GM23338 (cell line): ENCODE results near the gene GGPS1. TPM values are rescaled to one million over a fixed set of nuclear protein-coding genes. Genes with fewer than 3 reads are reported as not detected.

Experiments used
- ATAC-seq: fragments of 200-7000 bp; cut with Tn5 transposase; 3 replicates; pipeline ENCODE4 v1.9.1; 2020
- DNase-seq: peaks from one replicate; pipeline ENCODE4 v3.0.0-alpha.2; 2015; ENCODE audit warnings: low spot score
- H2AFZ ChIP-seq: fragments of 200-600 bp; sonication (generic); 2 replicates; pipeline ENCODE4 v1.8.0; 2016; ENCODE audit warnings: antibody characterized with exemption, mild to moderate bottlenecking, moderate library complexity
- H3F3A ChIP-seq: fragments of 200-600 bp; sonication (generic); replicated peaks from 2 replicates; pipeline ENCODE4 v1.8.0; 2017; ENCODE audit warnings: antibody characterized with exemption, mixed run types, low read depth
- H3K27ac ChIP-seq: fragments of 200-600 bp; sonication (generic); 2 replicates; pipeline ENCODE4 v1.6.1; 2016; ENCODE audit warnings: low read depth
- H3K27me3 ChIP-seq: fragments of 200-600 bp; sonication (generic); 2 replicates; pipeline ENCODE4 v1.8.0; 2016; ENCODE audit warnings: mild to moderate bottlenecking, mixed run types, moderate library complexity; ENCODE audit not compliant: insufficient read depth
- H3K36me3 ChIP-seq: fragments of 200-600 bp; sonication (generic); 2 replicates; pipeline ENCODE4 v1.8.0; 2016; ENCODE audit warnings: mild to moderate bottlenecking; ENCODE audit not compliant: insufficient read depth
- H3K4me1 ChIP-seq: fragments of 200-600 bp; sonication (generic); 2 replicates; pipeline ENCODE4 v1.8.0; 2016; ENCODE audit warnings: mild to moderate bottlenecking, moderate library complexity; ENCODE audit not compliant: insufficient read depth
- H3K4me2 ChIP-seq: fragments of 200-600 bp; sonication (generic); 2 replicates; pipeline ENCODE4 v1.7.1; 2017; ENCODE audit warnings: mixed run types
- H3K4me3 ChIP-seq: fragments of 200-600 bp; sonication (generic); 2 replicates; pipeline ENCODE4 v1.6.1; 2016; ENCODE audit warnings: mixed run types
- H3K79me2 ChIP-seq: fragments of 200-600 bp; sonication (generic); replicated peaks from 2 replicates; pipeline ENCODE4 v1.8.0; 2017; ENCODE audit warnings: mild to moderate bottlenecking; ENCODE audit not compliant: insufficient read depth
- H3K9me2 ChIP-seq: fragments of 200-600 bp; sonication (generic); 2 replicates; pipeline ENCODE4 v1.8.0; 2017; ENCODE audit not compliant: insufficient read depth
- H4K20me1 ChIP-seq: fragments of 200-600 bp; sonication (generic); replicated peaks from 2 replicates; pipeline ENCODE4 v1.8.0; 2017; ENCODE audit warnings: mild to moderate bottlenecking; ENCODE audit not compliant: insufficient read depth
- H3K27ac Mint-ChIP-seq: 2 replicates; pipeline ENCODE4 v1.8.0; 2020; ENCODE audit warnings: inconsistent platforms, mild to moderate bottlenecking, moderate library complexity, mixed read lengths
- H3K27me3 Mint-ChIP-seq: 3 replicates; pipeline ENCODE4 v1.8.0; 2022; ENCODE audit warnings: low read depth, mild to moderate bottlenecking, moderate library complexity, mixed read lengths, inconsistent platforms; ENCODE audit not compliant: insufficient read depth, poor library complexity
- H3K36me3 Mint-ChIP-seq: 3 replicates; pipeline ENCODE4 v1.8.0; 2021; ENCODE audit warnings: low read depth, mild to moderate bottlenecking, inconsistent platforms, moderate library complexity, mixed read lengths
- H3K4me1 Mint-ChIP-seq: 3 replicates; pipeline ENCODE4 v1.8.0; 2020; ENCODE audit warnings: mild to moderate bottlenecking, inconsistent platforms, mixed read lengths
- H3K4me3 Mint-ChIP-seq: 3 replicates; pipeline ENCODE4 v1.8.0; 2021; ENCODE audit warnings: moderate library complexity, mild to moderate bottlenecking, inconsistent platforms, mixed read lengths
- H3K9me3 Mint-ChIP-seq: 3 replicates; pipeline ENCODE4 v1.8.0; 2020; ENCODE audit warnings: moderate library complexity, mild to moderate bottlenecking, inconsistent platforms, mixed read lengths
- CREB1 ChIP-seq: fragments of 250-450 bp; sonication (Bioruptor Pico); IDR thresholded peaks from 2 replicates; pipeline ENCODE4 v1.5.0; 2020; ENCODE audit warnings: low read depth, mild to moderate bottlenecking, moderate library complexity
- ETS1 ChIP-seq: IDR thresholded peaks from 2 replicates; pipeline ENCODE4 v1.6.1; 2016; ENCODE audit warnings: antibody characterized with exemption
- EZH2 ChIP-seq: fragments of 200-600 bp; sonication (generic); IDR thresholded peaks from one replicate; pipeline ENCODE4 v1.8.0; 2017; ENCODE audit warnings: antibody characterized with exemption, mild to moderate bottlenecking, low read depth; ENCODE audit not compliant: unreplicated experiment
- EZH2phosphoT487 ChIP-seq: fragments of 200-600 bp; sonication (generic); IDR thresholded peaks from one replicate; pipeline ENCODE4 v1.8.1; 2018; ENCODE audit warnings: antibody characterized with exemption; ENCODE audit not compliant: unreplicated experiment
- JUNB ChIP-seq: IDR thresholded peaks from one replicate; pipeline ENCODE4 v1.6.1; 2016; ENCODE audit warnings: antibody characterized with exemption; ENCODE audit not compliant: unreplicated experiment
- NANOG ChIP-seq: IDR thresholded peaks from 2 replicates; pipeline ENCODE4 v1.6.1; 2016; ENCODE audit warnings: antibody characterized with exemption, borderline replicate concordance
- POLR2AphosphoS5 ChIP-seq: IDR thresholded peaks from 2 replicates; pipeline ENCODE4 v1.6.1; 2016; ENCODE audit warnings: antibody characterized with exemption, low read depth
- STAT1 ChIP-seq: IDR thresholded peaks from one replicate; pipeline ENCODE4 v1.6.1; 2016; ENCODE audit warnings: antibody characterized with exemption; ENCODE audit not compliant: unreplicated experiment
- ZNF114 ChIP-seq: fragments of 250-450 bp; sonication (Bioruptor Pico); IDR thresholded peaks from 2 replicates; pipeline ENCODE4 v1.5.0; 2020; ENCODE audit warnings: mild to moderate bottlenecking, moderate library complexity
- ZNF331 ChIP-seq: fragments of 250-450 bp; sonication (Bioruptor Pico); IDR thresholded peaks from 2 replicates; pipeline ENCODE4 v1.5.0; 2020; ENCODE audit warnings: low read depth, mild to moderate bottlenecking, moderate library complexity
- polyA plus RNA-seq: library from polyadenylated mRNA; unstranded; fragments of >200 nt; fragmentation: Nextera tagmentation; extraction: Ambion mirVana; gene quantifications from 2 replicates; pipeline ENCODE4 v1.2.1, GENCODE V29; 2016
- total RNA-seq: library from RNA; depleted of rRNA; stranded (reverse); fragments of >200 nt; shearing (Covaris generic); gene quantifications from 2 replicates; pipeline ENCODE4 v1.2.3, GENCODE V29; 2014
- TF ChIP-seq, protein P1 (sequence below): fragments of 250-450 bp; sonication (Bioruptor Pico); IDR thresholded peaks from 2 replicates; pipeline ENCODE4 v1.5.0; 2020; ENCODE audit warnings: mild to moderate bottlenecking, moderate library complexity
- TF ChIP-seq, protein P2 (sequence below), 2 experiments: fragments of 200-600 bp in 1 of 2; sonication (generic) in 1 of 2; conservative IDR thresholded peaks; 2 replicates each; pipeline versions ENCODE4 v1.5.1 to v1.6.1; 2016 to 2017; ENCODE audit warnings: antibody characterized with exemption in 2 of 2, low read depth in 2 of 2, mild to moderate bottlenecking in 2 of 2, moderate library complexity in 1 of 2
- TF ChIP-seq, protein P3 (sequence below): IDR thresholded peaks from one replicate; pipeline ENCODE4 v1.6.1; 2018; ENCODE audit warnings: antibody characterized with exemption; ENCODE audit not compliant: unreplicated experiment

The GGPS1 gene
- total and polyA plus RNA-seq, 2 experiments from 2014 or later: 33.9 to 56.8 TPM

DNA sequence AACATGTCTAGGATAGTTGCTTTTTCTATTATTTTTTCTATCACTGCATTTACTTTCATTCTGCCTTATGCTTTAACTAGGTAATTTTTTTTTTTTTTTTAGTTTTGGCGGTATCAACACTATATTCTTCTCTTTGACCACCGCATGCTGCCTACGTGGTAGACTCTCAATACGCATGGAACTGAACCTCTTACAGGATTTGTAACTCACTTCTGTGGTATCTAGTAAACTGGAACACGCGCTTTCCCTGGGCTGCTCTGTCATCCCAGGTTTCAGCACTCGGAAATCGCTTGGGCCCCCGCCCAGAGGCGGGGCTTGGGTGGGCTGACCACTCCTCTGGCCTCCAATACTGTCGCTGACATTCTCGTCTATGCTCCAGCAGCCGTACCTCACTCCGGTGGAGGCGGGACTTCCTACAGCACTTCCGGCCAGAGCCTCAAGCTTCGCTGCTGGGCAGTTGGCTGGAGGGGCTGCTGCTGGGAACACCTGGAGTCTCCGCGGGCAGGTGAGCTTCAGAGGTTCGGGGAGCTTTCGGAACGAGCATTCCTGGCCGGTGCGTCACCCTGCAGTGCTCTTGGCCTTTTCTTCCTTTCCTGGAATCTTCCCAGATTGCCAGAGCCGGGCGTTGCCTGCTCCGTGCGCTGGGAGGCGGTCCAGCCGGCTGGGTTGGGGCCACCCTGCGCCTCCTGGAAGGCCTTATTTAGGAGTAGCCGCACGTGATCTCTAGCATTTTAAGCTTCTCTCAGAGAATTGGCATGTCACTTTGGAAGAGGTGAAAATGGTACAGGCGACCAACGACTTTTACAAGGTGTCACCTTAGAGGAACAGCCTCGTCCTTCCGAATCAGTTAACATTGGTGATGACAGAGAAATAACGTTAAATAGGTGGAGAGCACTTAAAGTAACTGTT, 38.9 kb downstream of the GGPS1 start, which contains the start of gene TBCE:
Gene TBCE (plus strand): TSS at position 428 of the 909 bp plus-strand sequence. CDS start 12,623 bp downstream, outside the sequence.
- no peaks in the 10 kb centered on the region for H3K9me3 Mint-ChIP-seq
- H3K27ac Mint-ChIP-seq: peak within 1 kb of the TSS; percentile 96
- ATAC-seq (peak; percentile 99), DNase-seq (peak; percentile 100)
- H3K36me3 Mint-ChIP-seq: peaks cover 12% of the 10 kb centered on the region
- H2AFZ ChIP-seq: peak within 1 kb of the TSS; percentile 49; the same call in 1 of the 2 replicates
- peak within 1 kb of the TSS; percentile 86 for H3K4me2 ChIP-seq
- H3K27ac ChIP-seq: peak within 1 kb of the TSS; percentile 96
- H3K27me3 ChIP-seq: no peaks in the 10 kb centered on the region
- H3K27me3 Mint-ChIP-seq: peaks cover 4% of the 10 kb centered on the region
- peaks cover 44% of the 10 kb centered on the region for H3K79me2 ChIP-seq
- H3K4me1 Mint-ChIP-seq: peaks cover 12% of the 10 kb centered on the region; the same call in 2 of the 3 replicates
- peaks cover 18% of the 10 kb centered on the region; the same call in 1 of the 2 replicates for H4K20me1 ChIP-seq
- peak within 1 kb of the TSS; percentile 86 for H3K4me3 ChIP-seq
- H3K9me2 ChIP-seq: no peaks in the 10 kb centered on the region
- no peak for TF ChIP-seq STAT1
- TF ChIP-seq ZNF114 (CRISPR knock-in tag): no peak
- TF ChIP-seq ZNF331 (CRISPR knock-in tag): no peak
- TF ChIP-seq CREB1 (CRISPR knock-in tag): 0 out of 2 replicates have a peak, but pooled peaks have one; percentile 57
- no peak for TF ChIP-seq EZH2
- TF ChIP-seq, protein P1, sequence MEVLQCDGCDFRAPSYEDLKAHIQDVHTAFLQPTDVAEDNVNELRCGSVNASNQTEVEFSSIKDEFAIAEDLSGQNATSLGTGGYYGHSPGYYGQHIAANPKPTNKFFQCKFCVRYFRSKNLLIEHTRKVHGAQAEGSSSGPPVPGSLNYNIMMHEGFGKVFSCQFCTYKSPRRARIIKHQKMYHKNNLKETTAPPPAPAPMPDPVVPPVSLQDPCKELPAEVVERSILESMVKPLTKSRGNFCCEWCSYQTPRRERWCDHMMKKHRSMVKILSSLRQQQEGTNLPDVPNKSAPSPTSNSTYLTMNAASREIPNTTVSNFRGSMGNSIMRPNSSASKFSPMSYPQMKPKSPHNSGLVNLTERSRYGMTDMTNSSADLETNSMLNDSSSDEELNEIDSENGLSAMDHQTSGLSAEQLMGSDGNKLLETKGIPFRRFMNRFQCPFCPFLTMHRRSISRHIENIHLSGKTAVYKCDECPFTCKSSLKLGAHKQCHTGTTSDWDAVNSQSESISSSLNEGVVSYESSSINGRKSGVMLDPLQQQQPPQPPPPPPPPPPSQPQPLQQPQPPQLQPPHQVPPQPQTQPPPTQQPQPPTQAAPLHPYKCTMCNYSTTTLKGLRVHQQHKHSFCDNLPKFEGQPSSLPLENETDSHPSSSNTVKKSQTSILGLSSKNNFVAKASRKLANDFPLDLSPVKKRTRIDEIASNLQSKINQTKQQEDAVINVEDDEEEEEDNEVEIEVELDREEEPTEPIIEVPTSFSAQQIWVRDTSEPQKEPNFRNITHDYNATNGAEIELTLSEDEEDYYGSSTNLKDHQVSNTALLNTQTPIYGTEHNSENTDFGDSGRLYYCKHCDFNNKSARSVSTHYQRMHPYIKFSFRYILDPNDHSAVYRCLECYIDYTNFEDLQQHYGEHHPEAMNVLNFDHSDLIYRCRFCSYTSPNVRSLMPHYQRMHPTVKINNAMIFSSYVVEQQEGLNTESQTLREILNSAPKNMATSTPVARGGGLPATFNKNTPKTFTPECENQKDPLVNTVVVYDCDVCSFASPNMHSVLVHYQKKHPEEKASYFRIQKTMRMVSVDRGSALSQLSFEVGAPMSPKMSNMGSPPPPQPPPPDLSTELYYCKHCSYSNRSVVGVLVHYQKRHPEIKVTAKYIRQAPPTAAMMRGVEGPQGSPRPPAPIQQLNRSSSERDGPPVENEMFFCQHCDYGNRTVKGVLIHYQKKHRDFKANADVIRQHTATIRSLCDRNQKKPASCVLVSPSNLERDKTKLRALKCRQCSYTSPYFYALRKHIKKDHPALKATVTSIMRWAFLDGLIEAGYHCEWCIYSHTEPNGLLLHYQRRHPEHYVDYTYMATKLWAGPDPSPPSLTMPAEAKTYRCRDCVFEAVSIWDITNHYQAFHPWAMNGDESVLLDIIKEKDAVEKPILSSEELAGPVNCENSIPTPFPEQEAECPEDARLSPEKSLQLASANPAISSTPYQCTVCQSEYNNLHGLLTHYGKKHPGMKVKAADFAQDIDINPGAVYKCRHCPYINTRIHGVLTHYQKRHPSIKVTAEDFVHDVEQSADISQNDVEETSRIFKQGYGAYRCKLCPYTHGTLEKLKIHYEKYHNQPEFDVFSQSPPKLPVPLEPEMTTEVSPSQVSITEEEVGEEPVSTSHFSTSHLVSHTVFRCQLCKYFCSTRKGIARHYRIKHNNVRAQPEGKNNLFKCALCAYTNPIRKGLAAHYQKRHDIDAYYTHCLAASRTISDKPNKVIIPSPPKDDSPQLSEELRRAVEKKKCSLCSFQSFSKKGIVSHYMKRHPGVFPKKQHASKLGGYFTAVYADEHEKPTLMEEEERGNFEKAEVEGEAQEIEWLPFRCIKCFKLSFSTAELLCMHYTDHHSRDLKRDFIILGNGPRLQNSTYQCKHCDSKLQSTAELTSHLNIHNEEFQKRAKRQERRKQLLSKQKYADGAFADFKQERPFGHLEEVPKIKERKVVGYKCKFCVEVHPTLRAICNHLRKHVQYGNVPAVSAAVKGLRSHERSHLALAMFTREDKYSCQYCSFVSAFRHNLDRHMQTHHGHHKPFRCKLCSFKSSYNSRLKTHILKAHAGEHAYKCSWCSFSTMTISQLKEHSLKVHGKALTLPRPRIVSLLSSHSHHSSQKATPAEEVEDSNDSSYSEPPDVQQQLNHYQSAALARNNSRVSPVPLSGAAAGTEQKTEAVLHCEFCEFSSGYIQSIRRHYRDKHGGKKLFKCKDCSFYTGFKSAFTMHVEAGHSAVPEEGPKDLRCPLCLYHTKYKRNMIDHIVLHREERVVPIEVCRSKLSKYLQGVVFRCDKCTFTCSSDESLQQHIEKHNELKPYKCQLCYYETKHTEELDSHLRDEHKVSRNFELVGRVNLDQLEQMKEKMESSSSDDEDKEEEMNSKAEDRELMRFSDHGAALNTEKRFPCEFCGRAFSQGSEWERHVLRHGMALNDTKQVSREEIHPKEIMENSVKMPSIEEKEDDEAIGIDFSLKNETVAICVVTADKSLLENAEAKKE (CRISPR knock-in tag): no peak
- peak; percentile 59; the same call in 1 of the 2 replicates for TF ChIP-seq ETS1
- no peak for TF ChIP-seq EZH2phosphoT487
- TF ChIP-seq, protein P2, sequence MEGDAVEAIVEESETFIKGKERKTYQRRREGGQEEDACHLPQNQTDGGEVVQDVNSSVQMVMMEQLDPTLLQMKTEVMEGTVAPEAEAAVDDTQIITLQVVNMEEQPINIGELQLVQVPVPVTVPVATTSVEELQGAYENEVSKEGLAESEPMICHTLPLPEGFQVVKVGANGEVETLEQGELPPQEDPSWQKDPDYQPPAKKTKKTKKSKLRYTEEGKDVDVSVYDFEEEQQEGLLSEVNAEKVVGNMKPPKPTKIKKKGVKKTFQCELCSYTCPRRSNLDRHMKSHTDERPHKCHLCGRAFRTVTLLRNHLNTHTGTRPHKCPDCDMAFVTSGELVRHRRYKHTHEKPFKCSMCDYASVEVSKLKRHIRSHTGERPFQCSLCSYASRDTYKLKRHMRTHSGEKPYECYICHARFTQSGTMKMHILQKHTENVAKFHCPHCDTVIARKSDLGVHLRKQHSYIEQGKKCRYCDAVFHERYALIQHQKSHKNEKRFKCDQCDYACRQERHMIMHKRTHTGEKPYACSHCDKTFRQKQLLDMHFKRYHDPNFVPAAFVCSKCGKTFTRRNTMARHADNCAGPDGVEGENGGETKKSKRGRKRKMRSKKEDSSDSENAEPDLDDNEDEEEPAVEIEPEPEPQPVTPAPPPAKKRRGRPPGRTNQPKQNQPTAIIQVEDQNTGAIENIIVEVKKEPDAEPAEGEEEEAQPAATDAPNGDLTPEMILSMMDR (conservative IDR thresholded peaks at IDR 0.05; ENCODE audit: low read depth in 2 of 2): no peak
- no peak for TF ChIP-seq NANOG
- TF ChIP-seq, protein P3, sequence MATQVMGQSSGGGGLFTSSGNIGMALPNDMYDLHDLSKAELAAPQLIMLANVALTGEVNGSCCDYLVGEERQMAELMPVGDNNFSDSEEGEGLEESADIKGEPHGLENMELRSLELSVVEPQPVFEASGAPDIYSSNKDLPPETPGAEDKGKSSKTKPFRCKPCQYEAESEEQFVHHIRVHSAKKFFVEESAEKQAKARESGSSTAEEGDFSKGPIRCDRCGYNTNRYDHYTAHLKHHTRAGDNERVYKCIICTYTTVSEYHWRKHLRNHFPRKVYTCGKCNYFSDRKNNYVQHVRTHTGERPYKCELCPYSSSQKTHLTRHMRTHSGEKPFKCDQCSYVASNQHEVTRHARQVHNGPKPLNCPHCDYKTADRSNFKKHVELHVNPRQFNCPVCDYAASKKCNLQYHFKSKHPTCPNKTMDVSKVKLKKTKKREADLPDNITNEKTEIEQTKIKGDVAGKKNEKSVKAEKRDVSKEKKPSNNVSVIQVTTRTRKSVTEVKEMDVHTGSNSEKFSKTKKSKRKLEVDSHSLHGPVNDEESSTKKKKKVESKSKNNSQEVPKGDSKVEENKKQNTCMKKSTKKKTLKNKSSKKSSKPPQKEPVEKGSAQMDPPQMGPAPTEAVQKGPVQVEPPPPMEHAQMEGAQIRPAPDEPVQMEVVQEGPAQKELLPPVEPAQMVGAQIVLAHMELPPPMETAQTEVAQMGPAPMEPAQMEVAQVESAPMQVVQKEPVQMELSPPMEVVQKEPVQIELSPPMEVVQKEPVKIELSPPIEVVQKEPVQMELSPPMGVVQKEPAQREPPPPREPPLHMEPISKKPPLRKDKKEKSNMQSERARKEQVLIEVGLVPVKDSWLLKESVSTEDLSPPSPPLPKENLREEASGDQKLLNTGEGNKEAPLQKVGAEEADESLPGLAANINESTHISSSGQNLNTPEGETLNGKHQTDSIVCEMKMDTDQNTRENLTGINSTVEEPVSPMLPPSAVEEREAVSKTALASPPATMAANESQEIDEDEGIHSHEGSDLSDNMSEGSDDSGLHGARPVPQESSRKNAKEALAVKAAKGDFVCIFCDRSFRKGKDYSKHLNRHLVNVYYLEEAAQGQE: peak; percentile 9
- no peak for TF ChIP-seq JUNB
- peak; percentile 99 for TF ChIP-seq POLR2AphosphoS5
- peaks cover 4% of the 10 kb centered on the region; the same call in 1 of the 2 replicates for H3K4me1 ChIP-seq
- no peaks in the 10 kb centered on the region for H3K36me3 ChIP-seq
- peaks cover 6% of the 10 kb centered on the region; the same call in 1 of the 2 replicates for H3F3A ChIP-seq
- peak within 1 kb of the TSS; percentile 91 for H3K4me3 Mint-ChIP-seq
